CD4-positive, alpha-beta T cell treated with Interleukin-15 for 1 hour (primary cell): Measurements from ENCODE around the gene PLCD4.

Source experiments
- DNase-seq: peaks from one replicate; pipeline ENCODE4 v3.0.0-alpha.2; 2020

Gene PLCD4

DNA sequence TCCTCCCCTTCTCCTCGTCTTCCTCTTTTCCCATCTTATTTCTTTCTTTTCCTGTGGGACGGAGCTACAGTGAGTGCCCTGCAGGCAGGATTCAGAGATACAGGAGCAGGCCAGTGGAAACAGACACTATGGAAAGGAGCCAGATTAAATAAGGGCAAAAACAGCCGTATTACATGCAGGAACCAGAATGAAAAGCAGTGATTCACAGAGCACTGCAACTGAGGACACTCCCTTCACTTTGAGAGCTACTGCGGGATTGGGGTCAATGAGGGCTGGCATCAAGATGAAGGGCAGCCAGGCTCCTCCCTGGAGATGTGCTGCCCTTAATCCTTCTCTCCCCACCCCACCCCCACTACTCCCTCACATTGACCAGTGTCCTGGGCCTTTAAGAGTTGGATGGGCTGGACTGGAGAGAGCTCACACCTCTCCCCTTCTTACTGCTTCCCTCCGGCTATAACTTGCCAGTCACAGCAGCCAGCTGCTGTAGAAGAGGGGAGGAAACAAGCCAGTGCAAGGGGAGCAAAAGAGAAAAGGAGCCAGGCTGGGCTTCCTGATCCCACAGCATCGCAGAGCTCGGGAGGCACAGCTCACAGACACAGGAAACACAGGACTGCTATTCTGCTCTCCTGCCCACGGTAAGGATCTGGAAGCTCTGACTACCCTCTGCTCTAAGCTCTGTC, at the start of gene PLCD4:
Gene PLCD4 (plus strand): TSS at position 464 of the 680 bp plus-strand sequence. CDS start 7,841 bp downstream, outside the sequence.
- DNase-seq = no peak

DNA sequence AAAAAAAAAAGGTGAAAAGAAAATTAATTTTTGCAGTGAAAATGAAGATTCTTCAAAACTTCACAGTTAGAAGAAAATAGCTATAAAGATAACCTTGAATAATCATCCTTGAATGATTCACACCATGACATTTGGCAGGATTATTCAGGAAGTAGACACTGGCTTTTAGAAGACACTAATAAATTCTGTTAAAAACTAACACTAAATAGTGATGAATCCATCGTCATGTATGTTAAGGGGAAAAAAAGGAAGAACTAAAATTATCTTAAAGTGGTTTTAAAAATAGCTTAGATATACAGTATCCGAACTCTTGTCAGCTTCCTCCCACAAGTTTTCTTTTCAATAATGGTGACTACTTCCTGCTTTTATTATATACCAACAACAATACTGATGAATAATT, 49.8 kb upstream of the PLCD4 start:
- no peak for DNase-seq

GRCh38 chr2:218558986-218559385, 48.7 kb upstream of the PLCD4 start:
- DNase-seq = no peak

DNA sequence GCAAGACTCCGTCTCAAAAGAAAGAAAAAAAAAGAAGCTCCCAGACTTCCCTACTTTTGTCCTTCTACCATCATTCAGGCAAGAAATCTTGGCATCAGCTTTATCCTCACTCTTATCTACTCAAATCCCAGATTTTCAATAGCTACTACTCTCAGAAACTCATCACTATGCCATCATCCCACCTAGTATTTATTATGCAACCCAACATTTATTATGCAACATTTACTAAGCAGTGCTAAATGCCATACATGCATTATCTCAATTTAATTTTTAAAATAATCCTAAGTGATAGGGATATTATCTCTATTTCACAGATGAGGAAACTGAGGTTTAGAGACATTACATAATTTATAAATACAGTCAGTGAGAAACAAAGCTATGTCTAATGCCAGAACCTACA, 43.6 kb upstream of the PLCD4 start:
- DNase-seq = no peak

GRCh38 chr2:218566296-218566695, 41.4 kb upstream of the PLCD4 start:
- DNase-seq = no peak

GRCh38 chr2:218567797-218568189, 39.9 kb upstream of the PLCD4 start:
- DNase-seq = no peak

DNA sequence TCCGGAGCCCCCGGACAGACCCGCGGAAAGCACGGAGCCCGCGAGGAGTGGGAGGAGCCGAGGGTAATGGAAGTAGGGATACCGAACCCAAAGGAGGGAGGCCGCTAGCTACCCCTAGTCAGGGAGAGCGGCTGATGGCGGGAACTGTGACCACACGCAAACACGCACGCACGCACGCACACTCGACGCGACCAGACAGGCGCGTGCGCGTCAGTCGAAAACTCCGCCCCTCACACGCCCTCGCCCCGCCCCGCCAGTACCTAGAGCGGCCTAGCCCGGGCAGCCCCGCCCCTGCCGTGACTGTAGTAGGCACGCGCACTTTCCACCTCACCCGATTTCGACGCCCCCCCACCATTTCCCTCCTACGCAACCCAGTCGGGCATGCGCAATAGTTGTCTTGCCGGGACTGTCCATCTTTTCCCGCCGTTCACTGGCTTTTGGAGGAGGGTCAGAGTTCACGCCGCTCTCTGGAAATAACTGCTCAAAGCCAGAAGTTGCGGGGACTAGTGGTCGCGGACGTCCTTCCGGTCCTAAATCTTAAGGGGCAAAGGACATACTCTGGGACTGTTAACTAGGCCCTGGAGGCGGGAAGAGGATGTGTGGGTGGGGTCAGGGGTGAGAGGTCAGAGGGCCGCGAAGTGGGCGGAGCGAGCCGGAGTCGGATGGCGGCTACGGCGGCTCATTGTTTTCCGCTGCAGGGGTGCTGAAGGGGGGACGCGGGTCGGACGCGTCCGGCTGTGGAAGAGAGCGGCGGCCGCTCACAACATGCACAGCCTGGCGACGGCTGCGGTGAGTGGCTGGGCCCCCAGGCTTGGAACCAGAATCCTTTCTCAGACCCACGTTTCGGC, 39.3 kb upstream of the PLCD4 start, which contains the start of the genes CNOT9 and USP37:
Gene CNOT9 (plus strand): TSS at position 650 of the 848 bp plus-strand sequence. CDS start 116 bp downstream, at position 766.
Gene USP37 (minus strand): TSS at position 162 of the 848 bp plus-strand sequence. CDS start 9,698 bp downstream, outside the sequence.
- DNase-seq = peak; percentile 99

DNA sequence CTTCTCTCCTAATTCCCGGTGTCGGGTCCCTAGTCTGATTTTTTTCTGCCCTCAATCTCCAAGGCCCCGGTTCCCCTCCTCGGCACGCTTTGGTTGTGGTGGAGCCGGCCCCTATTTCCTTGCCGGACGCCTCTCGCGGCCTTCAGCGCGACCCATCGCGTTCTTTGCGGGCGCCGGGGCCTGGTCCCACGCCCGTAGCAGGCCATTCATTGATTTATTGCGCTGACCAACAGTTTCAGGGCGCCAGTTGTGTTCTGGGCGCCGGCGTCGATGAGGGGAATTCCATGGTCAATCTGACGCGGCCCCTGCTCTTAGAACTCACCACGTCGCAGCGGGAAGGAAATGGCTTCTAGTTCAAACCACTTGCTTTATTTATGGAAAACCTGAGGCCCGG, 38.7 kb upstream of the PLCD4 start:
- DNase-seq = peak; percentile 75

DNA sequence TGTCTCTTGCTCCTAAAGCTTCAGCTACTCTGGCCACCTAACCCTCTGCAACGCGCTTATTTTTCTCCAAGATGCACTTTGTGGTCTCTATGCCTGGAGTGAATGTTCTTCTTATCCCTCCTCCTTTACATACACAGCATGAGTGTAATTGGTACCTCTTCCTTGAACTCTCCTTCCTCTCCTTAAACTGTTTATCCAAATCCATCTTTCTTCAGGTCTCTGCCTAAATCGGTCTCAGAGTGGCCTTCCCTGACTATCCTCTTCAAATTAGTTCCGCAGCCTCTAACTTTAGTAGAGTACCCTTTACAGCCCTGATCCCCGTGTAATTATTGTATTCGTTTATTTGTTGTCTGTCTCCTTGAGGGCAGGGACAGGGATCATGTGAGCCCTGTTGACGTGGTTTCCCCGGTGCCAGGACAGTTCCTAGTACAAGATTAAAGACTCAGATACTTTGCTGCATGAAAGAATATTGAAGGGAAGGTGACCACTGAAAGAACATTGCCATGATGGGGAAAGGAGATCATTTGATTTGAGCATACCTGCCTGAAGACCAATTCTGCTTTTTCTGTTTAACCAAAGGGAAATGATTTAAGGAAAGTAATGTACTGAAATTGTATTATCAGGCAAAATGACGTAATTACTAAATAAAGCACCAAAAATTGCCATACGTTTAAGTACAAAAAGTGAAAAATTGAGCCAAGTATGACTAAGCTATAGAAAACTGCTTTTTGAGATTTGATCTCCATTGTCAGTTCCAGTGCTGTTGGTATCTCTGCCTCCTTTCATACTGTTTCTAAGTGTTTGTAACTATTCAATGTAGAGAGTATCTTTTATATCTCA, 37.8 kb upstream of the PLCD4 start:
- DNase-seq = peak; percentile 38

DNA sequence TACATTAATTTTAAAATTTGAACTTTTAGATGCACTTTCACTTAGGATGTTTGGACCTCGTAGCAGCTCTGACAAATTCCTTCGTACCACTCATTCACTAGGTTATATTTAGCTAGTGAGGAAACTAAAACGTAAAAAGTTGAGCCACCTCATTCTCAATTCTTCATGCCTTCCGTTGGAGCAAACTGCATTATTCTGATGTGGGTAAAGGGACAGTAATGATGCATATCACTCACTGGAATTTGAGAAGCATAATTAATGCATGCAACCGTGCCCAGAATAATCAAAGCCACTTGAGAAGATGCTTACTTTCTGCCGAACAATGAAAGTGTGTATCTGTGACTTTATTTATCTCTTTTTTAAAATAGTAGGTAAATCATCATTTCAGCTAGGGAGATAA, 36.8 kb upstream of the PLCD4 start:
- no peak for DNase-seq

GRCh38 chr2:218576854-218577253, 30.8 kb upstream of the PLCD4 start:
- DNase-seq = no peak

DNA sequence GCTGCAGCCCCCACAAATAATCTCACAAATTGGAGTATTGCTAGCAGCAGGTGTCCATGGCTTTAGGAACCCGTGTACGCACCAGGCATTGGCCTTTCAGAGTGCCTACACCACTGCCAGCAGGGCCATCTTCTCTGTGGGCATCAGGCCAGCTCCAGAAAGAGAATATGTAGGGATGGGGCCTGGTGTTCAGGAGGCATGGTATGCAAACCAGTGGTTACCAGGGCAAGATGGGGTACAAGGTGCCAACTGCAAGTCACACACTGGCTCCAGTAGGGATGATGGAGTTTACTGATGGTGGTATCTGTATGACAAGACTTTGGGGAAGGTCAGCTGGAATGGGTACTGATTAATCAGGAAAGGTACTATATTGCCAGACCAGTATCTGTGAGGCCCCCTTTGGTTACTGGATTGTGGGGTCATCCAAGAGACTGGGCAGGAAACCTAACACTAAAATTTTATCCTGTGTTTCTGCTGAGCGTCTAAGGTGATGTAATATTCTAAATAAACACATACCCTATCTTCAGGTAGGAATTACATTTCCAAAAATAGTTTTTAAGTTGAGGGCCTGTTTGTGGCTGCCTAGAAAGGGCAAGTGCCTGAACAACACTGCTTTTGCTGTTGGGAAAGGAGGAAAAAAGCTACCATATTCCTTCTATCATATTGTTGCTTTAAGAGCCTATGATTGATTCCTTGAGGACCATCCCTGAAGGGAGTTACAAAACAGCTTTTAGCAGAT, 30.0 kb upstream of the PLCD4 start:
- DNase-seq = no peak

DNA sequence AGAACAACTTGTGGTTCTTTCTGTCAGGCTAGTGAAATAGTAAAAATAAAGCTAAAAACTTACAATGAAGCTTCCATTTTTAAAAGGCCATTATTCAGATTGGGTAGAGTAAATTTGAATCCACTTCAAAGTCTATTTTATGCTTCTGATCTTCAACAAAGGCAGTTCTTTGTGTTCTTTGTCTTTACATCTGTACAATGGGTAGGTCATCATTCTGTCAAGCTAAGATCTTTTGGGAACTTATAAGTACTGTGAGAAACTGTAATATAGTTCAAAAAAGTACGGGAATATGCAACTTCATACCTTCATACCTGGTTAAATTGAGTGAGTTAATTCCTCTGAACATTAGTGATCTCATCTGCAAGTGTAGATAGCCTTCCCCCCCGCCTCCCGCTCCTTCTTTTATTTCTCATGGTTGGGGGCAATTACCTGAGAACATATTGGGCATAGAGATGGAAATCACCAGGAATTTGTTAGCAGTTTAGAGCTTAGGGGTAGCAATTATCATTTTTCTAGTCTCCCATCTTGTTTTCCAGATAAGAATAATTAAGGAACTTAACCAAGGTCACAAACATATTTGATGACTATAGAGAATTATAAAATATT, 29.3 kb upstream of the PLCD4 start:
- DNase-seq = no peak

DNA sequence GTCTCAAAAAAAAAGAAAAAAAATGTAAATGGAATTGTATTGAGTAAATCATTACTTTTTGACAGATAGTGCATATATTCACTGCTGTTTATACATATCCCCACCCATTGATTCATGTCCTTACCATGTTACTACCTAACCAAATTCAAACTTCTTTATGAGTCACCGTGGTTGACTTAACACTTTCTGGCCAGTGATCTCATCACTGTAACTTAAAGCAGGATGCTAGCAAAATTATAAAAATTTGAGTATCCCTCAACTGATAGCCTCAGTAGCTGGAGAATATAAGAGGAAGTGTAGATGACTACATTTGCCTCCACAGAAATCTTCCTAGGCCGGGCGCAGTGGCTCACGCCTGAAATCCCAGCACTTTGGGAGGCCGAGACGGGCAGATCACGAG, 25.6 kb upstream of the PLCD4 start:
- no peak for DNase-seq

GRCh38 chr2:218583983-218584850, 23.5 kb upstream of the PLCD4 start:
- DNase-seq = no peak

DNA sequence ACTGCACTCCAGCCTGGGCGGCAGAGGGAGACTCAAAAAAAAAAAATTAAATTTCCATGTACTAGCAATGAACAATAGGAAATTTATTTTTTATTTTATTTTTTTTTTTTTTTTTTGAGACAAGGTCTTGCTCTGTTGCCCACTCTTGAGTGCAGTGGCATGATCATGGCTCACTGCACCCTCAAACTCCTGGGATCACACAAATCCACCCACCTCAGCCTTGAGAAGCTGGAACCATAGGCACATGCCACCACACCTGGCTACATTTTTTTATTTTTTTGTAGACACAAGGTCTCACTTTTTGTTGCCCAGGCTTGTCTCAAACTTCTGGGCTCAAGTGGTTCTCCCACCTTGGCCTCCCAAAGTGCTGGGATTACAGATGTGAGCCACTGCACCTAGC, 22.2 kb upstream of the PLCD4 start:
- DNase-seq = no peak

DNA sequence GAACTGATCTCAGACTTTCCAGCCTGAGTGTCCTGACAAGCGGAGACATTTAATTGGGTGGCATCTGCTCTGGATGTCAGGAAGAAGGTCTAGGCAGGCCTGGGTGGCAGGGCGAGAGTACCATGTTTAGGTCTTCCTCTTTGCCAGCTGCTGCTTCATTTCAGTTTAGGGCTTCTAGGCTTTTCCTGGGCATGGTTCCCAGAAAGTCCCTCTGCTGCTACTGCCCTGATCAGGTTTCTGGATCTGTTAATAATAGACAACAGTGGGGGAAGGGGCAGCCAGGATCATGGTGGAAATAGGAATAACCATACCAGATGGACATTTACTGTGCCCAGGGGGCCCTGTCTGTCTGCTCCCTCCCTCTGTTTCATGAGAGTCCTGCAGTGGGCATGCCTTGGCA, 2.3 kb upstream of the PLCD4 start:
- DNase-seq = no peak

DNA sequence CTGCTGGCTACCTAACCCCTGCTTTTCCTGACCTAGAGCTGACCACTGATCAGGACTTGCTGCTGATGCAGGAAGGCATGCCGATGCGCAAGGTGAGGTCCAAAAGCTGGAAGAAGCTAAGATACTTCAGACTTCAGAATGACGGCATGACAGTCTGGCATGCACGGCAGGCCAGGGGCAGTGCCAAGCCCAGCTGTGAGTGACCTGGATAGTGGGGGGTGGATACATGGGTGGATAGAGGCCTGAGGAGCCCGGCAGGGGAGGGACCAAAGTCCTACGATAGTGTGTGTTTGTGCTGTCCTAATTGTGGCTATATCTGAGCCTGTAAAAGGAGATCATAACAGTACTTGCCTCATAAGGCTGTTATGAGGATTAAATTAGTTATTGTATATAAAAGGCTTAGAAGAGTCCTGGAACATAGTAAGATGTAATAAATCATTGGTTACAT, 8.2 kb downstream of the PLCD4 start:
- no peak for DNase-seq

DNA sequence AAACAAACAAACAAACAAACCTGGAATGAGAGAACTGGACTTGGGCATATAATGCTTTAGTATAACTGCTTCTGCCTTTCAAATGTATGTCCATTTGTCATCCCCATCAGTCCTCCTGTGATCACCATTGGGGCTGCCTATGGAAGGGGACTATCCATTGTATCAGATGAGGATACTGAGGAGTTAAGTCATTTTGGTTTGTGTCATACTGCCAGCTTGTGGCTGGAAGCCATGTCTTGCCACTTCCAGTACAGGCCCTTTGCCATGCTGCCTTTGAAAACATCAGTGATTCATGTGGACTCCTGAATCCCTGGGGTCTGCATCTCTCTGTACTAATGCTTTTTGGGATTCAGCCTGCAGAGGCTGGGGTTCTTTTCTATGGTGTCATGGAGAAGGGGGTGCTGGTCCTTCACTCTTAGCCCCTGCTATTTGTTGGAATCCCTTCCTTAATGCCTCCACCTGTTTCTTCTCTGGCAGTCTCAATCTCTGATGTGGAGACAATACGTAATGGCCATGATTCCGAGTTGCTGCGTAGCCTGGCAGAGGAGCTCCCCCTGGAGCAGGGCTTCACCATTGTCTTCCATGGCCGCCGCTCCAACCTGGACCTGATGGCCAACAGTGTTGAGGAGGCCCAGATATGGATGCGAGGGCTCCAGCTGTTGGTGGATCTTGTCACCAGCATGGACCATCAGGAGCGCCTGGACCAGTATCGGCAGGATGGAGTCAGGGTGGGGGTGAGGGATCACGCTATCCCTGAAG, 10.6 kb downstream of the PLCD4 start:
- DNase-seq = no peak

DNA sequence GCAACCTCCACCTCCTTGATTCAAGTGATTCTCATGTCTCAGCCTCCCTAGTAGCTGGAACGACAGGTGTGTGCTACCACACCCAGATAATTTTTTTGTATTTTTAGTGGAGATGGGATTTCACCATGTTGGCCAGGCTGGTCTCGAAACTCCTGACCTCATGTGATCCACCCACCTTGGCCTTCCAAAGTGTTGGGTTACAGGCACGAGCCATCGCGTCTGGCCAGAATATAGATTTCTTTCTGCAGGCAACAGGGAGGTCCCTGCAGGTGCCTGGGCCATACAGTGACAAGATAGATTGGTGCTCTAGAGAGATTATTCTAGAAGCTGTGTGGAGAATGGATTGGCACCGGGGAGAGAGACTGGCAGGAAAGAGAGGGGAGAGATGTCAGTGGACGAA, 13.3 kb downstream of the PLCD4 start:
- no peak for DNase-seq
